CD8-positive, alpha-beta memory T cell (primary cell): ENCODE results near the gene ARHGEF28. TPM values are rescaled to one million over a fixed set of nuclear protein-coding genes. Genes with fewer than 3 reads are reported as not detected.

Experiments
- CTCF ChIA-PET: fragments of 350-600 bp; sonication (Branson Sonifier 250); formaldehyde crosslinking; loops from one replicate; lab custom pipeline; 2021; ENCODE audit warnings: antibody characterized with exemption; lab: Charles Lee
- POLR2A ChIA-PET: fragments of 350-600 bp; sonication (Branson Sonifier 250); formaldehyde crosslinking; loops from one replicate; lab custom pipeline; 2021; ENCODE audit warnings: antibody characterized with exemption; lab: Charles Lee
- DNase-seq, 5 donors: peaks; one replicate each; pipeline versions ENCODE4 v3.0.0 to v3.0.0-alpha.2; 2020 to 2022; ENCODE audit warnings: mixed read lengths in 1 of 5
- H3K27ac ChIP-seq: one replicate; pipeline ENCODE4 v1.7.0; 2013; ENCODE audit warnings: low read depth, mild to moderate bottlenecking, low read length, moderate library complexity
- H3K27me3 ChIP-seq: 2 replicates; pipeline ENCODE4 v1.7.0; 2013; ENCODE audit warnings: low read length, mild to moderate bottlenecking; ENCODE audit not compliant: insufficient read depth, poor library complexity, severe bottlenecking
- H3K36me3 ChIP-seq: 2 replicates; pipeline ENCODE4 v1.7.0; 2013; ENCODE audit warnings: mild to moderate bottlenecking, low read length, moderate library complexity; ENCODE audit not compliant: insufficient read depth
- H3K4me1 ChIP-seq: 2 replicates; pipeline ENCODE4 v1.7.0; 2013; ENCODE audit warnings: mild to moderate bottlenecking, low read length, moderate library complexity; ENCODE audit not compliant: insufficient read depth
- H3K4me3 ChIP-seq: 2 replicates; pipeline ENCODE4 v1.7.0; 2013; ENCODE audit warnings: mild to moderate bottlenecking, low read length
- H3K9me3 ChIP-seq: 2 replicates; pipeline ENCODE4 v1.7.0; 2013; ENCODE audit warnings: mild to moderate bottlenecking, low read length
- H3K27ac Mint-ChIP-seq, 8 donors: one replicate each; pipeline ENCODE4 v1.8.0; 2020 to 2021; ENCODE audit warnings: mixed read lengths in 8 of 8, mild to moderate bottlenecking in 6 of 8, inconsistent platforms in 3 of 8, moderate library complexity in 3 of 8
- H3K27me3 Mint-ChIP-seq, 2 donors: one replicate each; pipeline ENCODE4 v1.8.0; 2020 to 2021; ENCODE audit warnings: mixed read lengths in 2 of 2, mild to moderate bottlenecking in 1 of 2, moderate library complexity in 1 of 2
- H3K36me3 Mint-ChIP-seq, 3 donors: one replicate each; pipeline ENCODE4 v1.8.0; 2020 to 2021; ENCODE audit warnings: mixed read lengths in 3 of 3, inconsistent platforms in 1 of 3, mild to moderate bottlenecking in 1 of 3
- H3K4me1 Mint-ChIP-seq, 3 donors: one replicate each; pipeline ENCODE4 v1.8.0; 2020 to 2021; ENCODE audit warnings: mixed read lengths in 3 of 3, inconsistent platforms in 1 of 3, mild to moderate bottlenecking in 1 of 3
- H3K4me3 Mint-ChIP-seq, 7 donors: one replicate each; pipeline ENCODE4 v1.8.0; 2020 to 2021; ENCODE audit warnings: mixed read lengths in 7 of 7, mild to moderate bottlenecking in 6 of 7, moderate library complexity in 4 of 7, inconsistent platforms in 2 of 7
- H3K9me3 Mint-ChIP-seq, 5 donors: one replicate each; pipeline ENCODE4 v1.8.0; 2020 to 2022; ENCODE audit warnings: mixed read lengths in 5 of 5, mild to moderate bottlenecking in 3 of 5, moderate library complexity in 2 of 5, inconsistent platforms in 1 of 5
- polyA plus RNA-seq: library from polyadenylated mRNA; unstranded; fragments of 300-500 nt; fragmentation: Illumina TruSeq; gene quantifications from one replicate; pipeline ENCODE4 v1.2.3, GENCODE V29; 2021
- total RNA-seq, 2 experiments: library from RNA; stranded (reverse); gene quantifications; one replicate each; pipeline ENCODE4 v1.2.3, GENCODE V29; 2021

ARHGEF28 gene
- total and polyA plus RNA-seq, 3 experiments from 2014 or later = 0.24 to 0.28 (median 0.27) TPM

GRCh38 chr5:73743161-73743560 is 117.2 kb downstream of the ARHGEF28 start:
- no peak overlapping the region for H3K4me3 Mint-ChIP-seq
- ChIA-PET POLR2A (no interaction called here), CTCF (no interaction called here)
- no peak overlapping the region for H3K27ac Mint-ChIP-seq
- Histone ChIP-seq H3K9me3 (no peaks in the 10 kb centered on the region), H3K27ac (no peak overlapping the region), H3K36me3 (no peaks in the 10 kb centered on the region), H3K4me1 (no peaks in the 10 kb centered on the region), H3K27me3 (no peaks in the 10 kb centered on the region), H3K4me3 (no peak overlapping the region)
- no peaks in the 10 kb centered on the region for H3K4me1 Mint-ChIP-seq
- no peak for DNase-seq
- H3K27me3 Mint-ChIP-seq = peaks cover 6% of the 10 kb centered on the region in 2 donors
- H3K9me3 Mint-ChIP-seq = peaks cover 0 to 1% (median 0%) of the 10 kb centered on the region in 5 donors
- no peaks in the 10 kb centered on the region for H3K36me3 Mint-ChIP-seq

GRCh38 chr5:73745836-73746235 is 119.8 kb downstream of the ARHGEF28 start:
- Mint-ChIP-seq H3K36me3 (no peaks in the 10 kb centered on the region), H3K4me3 (no peak overlapping the region), H3K27me3 (peaks cover 6 to 13% of the 10 kb centered on the region in 2 donors), H3K9me3 (peaks cover 0 to 1% (median 0%) of the 10 kb centered on the region in 5 donors), H3K4me1 (no peaks in the 10 kb centered on the region), H3K27ac (peak overlapping the region in 1 of 8 donors; percentile 4)
- Histone ChIP-seq H3K27me3 (no peaks in the 10 kb centered on the region), H3K9me3 (no peaks in the 10 kb centered on the region), H3K4me1 (no peaks in the 10 kb centered on the region), H3K4me3 (no peak overlapping the region), H3K27ac (no peak overlapping the region), H3K36me3 (no peaks in the 10 kb centered on the region)
- ChIA-PET POLR2A (no interaction called here), CTCF (no interaction called here)
- no peak for DNase-seq

GRCh38 chr5:73746608-73747007 is 120.6 kb downstream of the ARHGEF28 start:
- no peak for DNase-seq
- Mint-ChIP-seq H3K27me3 (peaks cover 9 to 16% of the 10 kb centered on the region in 2 donors), H3K27ac (no peak overlapping the region), H3K36me3 (no peaks in the 10 kb centered on the region), H3K9me3 (peaks cover 0 to 1% (median 0%) of the 10 kb centered on the region in 5 donors), H3K4me1 (peaks cover 2 to 3% (median 3%) of the 10 kb centered on the region in 3 donors), H3K4me3 (no peak overlapping the region)
- Histone ChIP-seq H3K9me3 (no peaks in the 10 kb centered on the region), H3K4me3 (no peak overlapping the region), H3K27me3 (no peaks in the 10 kb centered on the region), H3K27ac (no peak overlapping the region), H3K4me1 (no peaks in the 10 kb centered on the region), H3K36me3 (no peaks in the 10 kb centered on the region)
- ChIA-PET POLR2A (no interaction called here), CTCF (no interaction called here)

GRCh38 chr5:73747696-73748380 is 121.8 kb downstream of the ARHGEF28 start:
- Histone ChIP-seq H3K27me3 (no peaks in the 10 kb centered on the region), H3K4me1 (no peaks in the 10 kb centered on the region), H3K36me3 (no peaks in the 10 kb centered on the region), H3K9me3 (no peaks in the 10 kb centered on the region), H3K27ac (no peak overlapping the region), H3K4me3 (no peak overlapping the region)
- H3K36me3 Mint-ChIP-seq = no peaks in the 10 kb centered on the region
- H3K27ac Mint-ChIP-seq = no peak overlapping the region
- peaks cover 0 to 1% (median 0%) of the 10 kb centered on the region in 5 donors for H3K9me3 Mint-ChIP-seq
- H3K4me1 Mint-ChIP-seq = peaks cover 2 to 13% (median 9%) of the 10 kb centered on the region in 3 donors
- no peak for DNase-seq
- H3K4me3 Mint-ChIP-seq = no peak overlapping the region
- ChIA-PET POLR2A (no interaction called here), CTCF (no interaction called here)
- H3K27me3 Mint-ChIP-seq = peaks cover 17 to 20% of the 10 kb centered on the region in 2 donors

- Mint-ChIP-seq H3K9me3 (peaks cover 0 to 1% (median 0%) of the 10 kb centered on the region in 5 donors), H3K4me3 (no peak overlapping the region), H3K27me3 (peaks cover 17 to 21% of the 10 kb centered on the region in 2 donors), H3K27ac (no peak overlapping the region), H3K4me1 (peaks cover 2 to 13% (median 9%) of the 10 kb centered on the region in 3 donors), H3K36me3 (no peaks in the 10 kb centered on the region)
- Histone ChIP-seq H3K9me3 (no peaks in the 10 kb centered on the region), H3K27ac (no peak overlapping the region), H3K36me3 (no peaks in the 10 kb centered on the region), H3K4me3 (no peak overlapping the region), H3K27me3 (no peaks in the 10 kb centered on the region), H3K4me1 (no peaks in the 10 kb centered on the region)
- CTCF ChIA-PET = no interaction called here
- POLR2A ChIA-PET = no interaction called here
- DNase-seq = no peak
Measured at GRCh38 chr5:73748510-73749400, 122.8 kb downstream of the ARHGEF28 start.

- no peak for DNase-seq
- H3K4me3 ChIP-seq = no peak overlapping the region
- Mint-ChIP-seq H3K9me3 (peaks cover 0 to 1% (median 0%) of the 10 kb centered on the region in 5 donors), H3K27me3 (peaks cover 21% of the 10 kb centered on the region in 2 donors), H3K4me3 (no peak overlapping the region), H3K36me3 (peaks cover 0 to 2% (median 0%) of the 10 kb centered on the region in 3 donors), H3K27ac (no peak overlapping the region), H3K4me1 (peaks cover 2 to 13% (median 9%) of the 10 kb centered on the region in 3 donors)
- CTCF ChIA-PET = no interaction called here
- H3K9me3 ChIP-seq = no peaks in the 10 kb centered on the region
- POLR2A ChIA-PET = no interaction called here
- H3K4me1 ChIP-seq = no peaks in the 10 kb centered on the region
- no peak overlapping the region for H3K27ac ChIP-seq
- no peaks in the 10 kb centered on the region for H3K36me3 ChIP-seq
- no peaks in the 10 kb centered on the region for H3K27me3 ChIP-seq
Measured at GRCh38 chr5:73749485-73750270, 123.7 kb downstream of the ARHGEF28 start.

GRCh38 chr5:73751254-73751914 is 125.4 kb downstream of the ARHGEF28 start:
- ChIA-PET POLR2A (no interaction called here), CTCF (no interaction called here)
- H3K27me3 Mint-ChIP-seq = peaks cover 21 to 23% of the 10 kb centered on the region in 2 donors
- Histone ChIP-seq H3K27me3 (no peaks in the 10 kb centered on the region), H3K4me3 (no peak overlapping the region), H3K4me1 (no peaks in the 10 kb centered on the region), H3K27ac (no peak overlapping the region), H3K9me3 (no peaks in the 10 kb centered on the region), H3K36me3 (no peaks in the 10 kb centered on the region)
- peaks cover 0 to 2% (median 0%) of the 10 kb centered on the region in 3 donors for H3K36me3 Mint-ChIP-seq
- peak overlapping the region in 5 of 7 donors; percentile 12 to 57 (median 46) for H3K4me3 Mint-ChIP-seq
- peaks cover 0 to 1% (median 0%) of the 10 kb centered on the region in 5 donors for H3K9me3 Mint-ChIP-seq
- H3K4me1 Mint-ChIP-seq = peaks cover 2 to 13% (median 9%) of the 10 kb centered on the region in 3 donors
- no peak for DNase-seq
- peak overlapping the region in 2 of 8 donors; percentile 26 to 62 for H3K27ac Mint-ChIP-seq
